Astrocyte (in vitro differentiated cells and primary cell): ENCODE measurements around the gene PRRT1B. TPM values are rescaled to one million over a fixed set of nuclear protein-coding genes. Genes with fewer than 3 reads are reported as not detected.

ENCODE experiments used
- DNase-seq: peaks from one replicate; pipeline ENCODE4 v3.0.0-alpha.2; 2010; ENCODE audit warnings: low read depth
- FAIRE-seq: peaks from 2 replicates; lab custom pipeline; 2011; peaks lifted over from hg19 to GRCh38; lab: Jason Lieb, UNC
- H2AFZ ChIP-seq: 2 replicates; pipeline ENCODE4 v1.6.0; 2012; ENCODE audit warnings: low read depth, low read length, inconsistent platforms
- H3K27ac ChIP-seq: 2 replicates; pipeline ENCODE4 v1.5.1; 2011; ENCODE audit warnings: low read depth, low read length, inconsistent platforms
- H3K27me3 ChIP-seq: 2 replicates; pipeline ENCODE4 v1.6.0; 2011; ENCODE audit warnings: low read length, inconsistent platforms; ENCODE audit not compliant: insufficient read depth
- H3K36me3 ChIP-seq: 2 replicates; pipeline ENCODE4 v1.5.1; 2011; ENCODE audit warnings: low read length, inconsistent platforms; ENCODE audit not compliant: insufficient read depth
- H3K4me1 ChIP-seq: 2 replicates; pipeline ENCODE4 v1.5.1; 2011; ENCODE audit warnings: low read length, inconsistent platforms; ENCODE audit not compliant: insufficient read depth
- H3K4me2 ChIP-seq: 2 replicates; pipeline ENCODE4 v1.6.0; 2012; ENCODE audit warnings: low read length, inconsistent platforms
- H3K4me3 ChIP-seq: 2 replicates; pipeline ENCODE4 v1.5.1; 2011; ENCODE audit warnings: low read depth, mild to moderate bottlenecking, low read length, inconsistent platforms; ENCODE audit not compliant: insufficient read depth
- H3K79me2 ChIP-seq: 2 replicates; pipeline ENCODE4 v1.6.0; 2012; ENCODE audit warnings: mild to moderate bottlenecking, low read length, inconsistent platforms; ENCODE audit not compliant: insufficient read depth
- H3K9ac ChIP-seq: 2 replicates; pipeline ENCODE4 v1.6.0; 2012; ENCODE audit warnings: mild to moderate bottlenecking, low read length, inconsistent platforms
- H3K9me3 ChIP-seq: 2 replicates; pipeline ENCODE4 v1.5.1; 2012; ENCODE audit warnings: low read depth, mild to moderate bottlenecking, low read length, inconsistent platforms; ENCODE audit not compliant: insufficient read depth
- H4K20me1 ChIP-seq: 2 replicates; pipeline ENCODE4 v1.6.0; 2012; ENCODE audit warnings: low read length, inconsistent platforms; ENCODE audit not compliant: insufficient read depth
- H3K27ac Mint-ChIP-seq: one replicate; pipeline ENCODE4 v1.8.0; 2021; ENCODE audit warnings: mild to moderate bottlenecking, mixed read lengths; ENCODE audit not compliant: unreplicated experiment
- H3K27me3 Mint-ChIP-seq: one replicate; pipeline ENCODE4 v1.8.0; 2021; ENCODE audit warnings: low read depth, mixed read lengths; ENCODE audit not compliant: unreplicated experiment
- H3K36me3 Mint-ChIP-seq: one replicate; pipeline ENCODE4 v1.8.0; 2021; ENCODE audit warnings: low read depth, mixed read lengths; ENCODE audit not compliant: unreplicated experiment
- H3K4me1 Mint-ChIP-seq: one replicate; pipeline ENCODE4 v1.8.0; 2021; ENCODE audit warnings: low read depth, mixed read lengths; ENCODE audit not compliant: unreplicated experiment
- H3K4me3 Mint-ChIP-seq: one replicate; pipeline ENCODE4 v1.8.0; 2021; ENCODE audit warnings: mild to moderate bottlenecking, moderate library complexity, mixed read lengths; ENCODE audit not compliant: unreplicated experiment
- H3K9me3 Mint-ChIP-seq: one replicate; pipeline ENCODE4 v1.8.0; 2021; ENCODE audit warnings: mild to moderate bottlenecking, mixed read lengths; ENCODE audit not compliant: unreplicated experiment
- EZH2 ChIP-seq: IDR thresholded peaks from 2 replicates; pipeline ENCODE4 v1.6.1; 2012; ENCODE audit warnings: mild to moderate bottlenecking, low read length, inconsistent platforms; ENCODE audit not compliant: insufficient read depth
- total RNA-seq: library from RNA; stranded (reverse); gene quantifications from 2 replicates; pipeline ENCODE4 v1.2.1, GENCODE V29; 2021
- TF ChIP-seq, protein P1 (sequence below): IDR thresholded peaks from 2 replicates; pipeline ENCODE4 v1.5.1; 2011; ENCODE audit warnings: low read depth, mild to moderate bottlenecking, inconsistent platforms, low read length, moderate library complexity; ENCODE audit not compliant: insufficient read depth

The PRRT1B gene
- total RNA-seq, 1 donor from 2014 or later: not detected

DNA sequence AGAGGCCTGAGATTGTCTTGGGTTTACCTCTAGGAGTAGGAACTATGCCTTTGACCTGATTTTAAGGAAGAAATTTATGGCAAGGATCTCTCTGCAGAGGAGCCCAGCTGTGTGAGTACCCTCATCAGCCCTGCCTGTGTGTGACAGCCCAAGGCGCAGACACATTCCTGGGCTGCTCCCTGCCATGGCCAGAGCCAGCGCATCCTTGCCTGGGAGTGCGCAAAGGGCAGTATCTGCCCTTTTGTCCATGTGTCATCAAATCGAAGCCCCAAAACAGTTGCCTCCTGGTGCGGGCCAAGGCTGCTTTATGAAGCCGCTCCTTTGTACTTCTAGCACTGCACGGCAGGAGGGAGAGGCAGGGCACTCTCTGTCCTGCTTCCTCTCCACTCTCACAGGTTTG, 51.9 kb downstream of the PRRT1B start:
- H3K4me3 Mint-ChIP-seq: no peak overlapping the region
- Histone ChIP-seq H4K20me1 (peaks cover 2% of the 10 kb centered on the region), H3K4me2 (no peak overlapping the region), H2AFZ (no peak overlapping the region), H3K27me3 (no peaks in the 10 kb centered on the region), H3K27ac (no peak overlapping the region), H3K9me3 (no peaks in the 10 kb centered on the region), H3K79me2 (no peaks in the 10 kb centered on the region), H3K36me3 (peaks cover 3% of the 10 kb centered on the region), H3K4me3 (no peak overlapping the region), H3K9ac (no peak overlapping the region), H3K4me1 (peaks cover 4% of the 10 kb centered on the region)
- no peaks in the 10 kb centered on the region for H3K9me3 Mint-ChIP-seq
- H3K4me1 Mint-ChIP-seq: peaks cover 10% of the 10 kb centered on the region
- no peak for FAIRE-seq
- peaks cover 17% of the 10 kb centered on the region for H3K36me3 Mint-ChIP-seq
- no peak overlapping the region for H3K27ac Mint-ChIP-seq
- no peaks in the 10 kb centered on the region for H3K27me3 Mint-ChIP-seq
- no peak for DNase-seq
- TF ChIP-seq, protein P1, sequence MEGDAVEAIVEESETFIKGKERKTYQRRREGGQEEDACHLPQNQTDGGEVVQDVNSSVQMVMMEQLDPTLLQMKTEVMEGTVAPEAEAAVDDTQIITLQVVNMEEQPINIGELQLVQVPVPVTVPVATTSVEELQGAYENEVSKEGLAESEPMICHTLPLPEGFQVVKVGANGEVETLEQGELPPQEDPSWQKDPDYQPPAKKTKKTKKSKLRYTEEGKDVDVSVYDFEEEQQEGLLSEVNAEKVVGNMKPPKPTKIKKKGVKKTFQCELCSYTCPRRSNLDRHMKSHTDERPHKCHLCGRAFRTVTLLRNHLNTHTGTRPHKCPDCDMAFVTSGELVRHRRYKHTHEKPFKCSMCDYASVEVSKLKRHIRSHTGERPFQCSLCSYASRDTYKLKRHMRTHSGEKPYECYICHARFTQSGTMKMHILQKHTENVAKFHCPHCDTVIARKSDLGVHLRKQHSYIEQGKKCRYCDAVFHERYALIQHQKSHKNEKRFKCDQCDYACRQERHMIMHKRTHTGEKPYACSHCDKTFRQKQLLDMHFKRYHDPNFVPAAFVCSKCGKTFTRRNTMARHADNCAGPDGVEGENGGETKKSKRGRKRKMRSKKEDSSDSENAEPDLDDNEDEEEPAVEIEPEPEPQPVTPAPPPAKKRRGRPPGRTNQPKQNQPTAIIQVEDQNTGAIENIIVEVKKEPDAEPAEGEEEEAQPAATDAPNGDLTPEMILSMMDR: no peak
- TF ChIP-seq EZH2: no peak

DNA sequence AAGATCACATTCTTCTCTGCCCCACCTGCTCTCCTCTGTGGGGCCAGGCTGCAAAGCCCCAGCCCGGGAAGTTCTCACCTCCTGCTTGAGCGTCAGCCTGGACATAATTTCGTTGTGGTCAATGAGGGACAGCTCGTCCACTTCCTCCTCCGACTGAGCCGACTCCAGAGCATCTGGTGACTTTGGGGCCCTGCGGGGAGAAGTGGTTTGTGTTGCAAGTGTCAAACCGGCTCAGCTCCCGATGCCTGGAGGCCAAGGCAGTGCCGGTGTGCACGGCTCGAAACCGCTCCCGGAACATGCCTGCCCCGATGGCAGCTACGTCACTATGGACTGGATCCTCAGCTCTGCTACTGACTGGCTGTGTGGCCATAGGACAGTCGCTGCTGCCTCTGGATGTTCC, 52.8 kb downstream of the PRRT1B start:
- Histone ChIP-seq H3K9ac (no peak overlapping the region), H4K20me1 (peaks cover 2% of the 10 kb centered on the region), H3K36me3 (peaks cover 3% of the 10 kb centered on the region), H3K27ac (no peak overlapping the region), H3K4me2 (no peak overlapping the region), H3K27me3 (no peaks in the 10 kb centered on the region), H3K79me2 (no peaks in the 10 kb centered on the region), H2AFZ (no peak overlapping the region), H3K9me3 (no peaks in the 10 kb centered on the region), H3K4me1 (peaks cover 4% of the 10 kb centered on the region), H3K4me3 (no peak overlapping the region)
- Mint-ChIP-seq H3K4me3 (no peak overlapping the region), H3K27me3 (no peaks in the 10 kb centered on the region), H3K4me1 (peaks cover 7% of the 10 kb centered on the region), H3K9me3 (no peaks in the 10 kb centered on the region), H3K27ac (no peak overlapping the region), H3K36me3 (peaks cover 22% of the 10 kb centered on the region)
- TF ChIP-seq EZH2: no peak
- TF ChIP-seq, protein P1: no peak
- FAIRE-seq (no peak), DNase-seq (no peak)

DNA sequence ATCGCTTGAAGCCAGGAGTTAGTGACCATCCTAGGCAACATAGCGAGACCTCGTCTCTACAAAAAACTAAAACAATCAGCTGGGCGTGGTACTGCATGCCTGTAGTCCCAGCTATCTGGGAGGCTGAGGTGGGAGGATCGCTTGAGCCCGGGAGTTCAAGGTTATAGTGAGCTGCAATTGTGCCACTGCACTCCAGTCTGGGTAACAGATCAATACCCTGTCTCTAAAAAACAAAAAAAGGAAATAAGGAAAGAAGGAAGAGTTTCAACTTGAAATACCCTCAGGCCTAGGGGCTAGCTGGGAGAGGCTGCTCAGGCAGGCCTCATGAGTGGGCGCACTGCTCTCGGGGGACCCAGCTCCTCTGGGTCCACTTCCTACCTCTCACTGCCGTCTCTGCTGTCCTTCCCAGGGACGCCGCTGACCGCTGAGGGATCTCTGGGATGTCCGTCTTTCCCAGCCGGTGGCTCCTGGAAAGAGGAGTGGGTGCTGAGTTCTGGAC, 56.4 kb downstream of the PRRT1B start:
- Histone ChIP-seq H3K4me3 (no peak overlapping the region), H2AFZ (no peak overlapping the region), H3K9ac (no peak overlapping the region), H3K27ac (no peak overlapping the region), H3K36me3 (peaks cover 3% of the 10 kb centered on the region), H3K9me3 (no peaks in the 10 kb centered on the region), H3K4me1 (peaks cover 9% of the 10 kb centered on the region), H3K79me2 (no peaks in the 10 kb centered on the region), H3K27me3 (no peaks in the 10 kb centered on the region), H4K20me1 (no peaks in the 10 kb centered on the region), H3K4me2 (no peak overlapping the region)
- Mint-ChIP-seq H3K27me3 (no peaks in the 10 kb centered on the region), H3K4me1 (no peaks in the 10 kb centered on the region), H3K27ac (no peak overlapping the region), H3K36me3 (peaks cover 30% of the 10 kb centered on the region), H3K4me3 (no peak overlapping the region), H3K9me3 (no peaks in the 10 kb centered on the region)
- DNase-seq (no peak), FAIRE-seq (no peak)
- TF ChIP-seq, protein P1: no peak
- no peak for TF ChIP-seq EZH2
